Measurements from ENCODE around the gene GID8.

GID8 gene

GRCh38 chr20:62986257-62986800, 48.4 kb downstream of the GID8 start:
- H3K27me3 Mint-ChIP-seq (ENCODE audit: low read depth) = peaks cover 28% of the 10 kb centered on the region
- no peaks in the 10 kb centered on the region for H3K36me3 Mint-ChIP-seq (ENCODE audit: low read depth)
- H3K27ac Mint-ChIP-seq = no peak overlapping the region
- no peak overlapping the region for H3K4me3 Mint-ChIP-seq
- H3K4me1 Mint-ChIP-seq (ENCODE audit: low read depth) = peaks cover 7% of the 10 kb centered on the region
- H3K9me3 Mint-ChIP-seq = no peaks in the 10 kb centered on the region
- DNase-seq (ENCODE audit: low spot score) = no peak

GRCh38 chr20:62987114-62987513, 49.2 kb downstream of the GID8 start:
- no peak for DNase-seq (ENCODE audit: low spot score)
- no peaks in the 10 kb centered on the region for H3K9me3 Mint-ChIP-seq
- peaks cover 20% of the 10 kb centered on the region for H3K27me3 Mint-ChIP-seq (ENCODE audit: low read depth)
- no peak overlapping the region for H3K27ac Mint-ChIP-seq
- peaks cover 4% of the 10 kb centered on the region for H3K4me1 Mint-ChIP-seq (ENCODE audit: low read depth)
- no peak overlapping the region for H3K4me3 Mint-ChIP-seq
- no peaks in the 10 kb centered on the region for H3K36me3 Mint-ChIP-seq (ENCODE audit: low read depth)

- Mint-ChIP-seq H3K27ac (peak overlapping the region; percentile 31), H3K4me3 (peak overlapping the region; percentile 71), H3K4me1 (ENCODE audit: low read depth) (no peaks in the 10 kb centered on the region), H3K36me3 (ENCODE audit: low read depth) (no peaks in the 10 kb centered on the region), H3K27me3 (ENCODE audit: low read depth) (peaks cover 7% of the 10 kb centered on the region), H3K9me3 (no peaks in the 10 kb centered on the region)
- no peak for DNase-seq (ENCODE audit: low spot score)
These were observed 51.3 kb downstream of the GID8 start for GRCh38 chr20:62989201-62989601.

- H3K4me3 Mint-ChIP-seq = no peak overlapping the region
- no peaks in the 10 kb centered on the region for H3K36me3 Mint-ChIP-seq (ENCODE audit: low read depth)
- DNase-seq (ENCODE audit: low spot score) = no peak
- H3K27me3 Mint-ChIP-seq (ENCODE audit: low read depth) = peaks cover 5% of the 10 kb centered on the region
- H3K27ac Mint-ChIP-seq = no peak overlapping the region
- no peaks in the 10 kb centered on the region for H3K9me3 Mint-ChIP-seq
- no peaks in the 10 kb centered on the region for H3K4me1 Mint-ChIP-seq (ENCODE audit: low read depth)
These were observed 52.4 kb downstream of the GID8 start for GRCh38 chr20:62990306-62990825.

GRCh38 chr20:62991196-62991807, 53.4 kb downstream of the GID8 start:
- no peak overlapping the region for H3K27ac Mint-ChIP-seq
- no peak for DNase-seq (ENCODE audit: low spot score)
- no peaks in the 10 kb centered on the region for H3K36me3 Mint-ChIP-seq (ENCODE audit: low read depth)
- H3K27me3 Mint-ChIP-seq (ENCODE audit: low read depth) = peaks cover 5% of the 10 kb centered on the region
- no peaks in the 10 kb centered on the region for H3K9me3 Mint-ChIP-seq
- no peak overlapping the region for H3K4me3 Mint-ChIP-seq
- no peaks in the 10 kb centered on the region for H3K4me1 Mint-ChIP-seq (ENCODE audit: low read depth)

GRCh38 chr20:62991863-62992262, 53.9 kb downstream of the GID8 start:
- Mint-ChIP-seq H3K27ac (no peak overlapping the region), H3K27me3 (ENCODE audit: low read depth) (peaks cover 6% of the 10 kb centered on the region), H3K4me1 (ENCODE audit: low read depth) (no peaks in the 10 kb centered on the region), H3K9me3 (no peaks in the 10 kb centered on the region), H3K36me3 (ENCODE audit: low read depth) (no peaks in the 10 kb centered on the region), H3K4me3 (no peak overlapping the region)
- DNase-seq (ENCODE audit: low spot score) = no peak

GRCh38 chr20:62993856-62994494, 56.0 kb downstream of the GID8 start:
- no peak for DNase-seq (ENCODE audit: low spot score)
- no peak overlapping the region for H3K4me3 Mint-ChIP-seq
- no peaks in the 10 kb centered on the region for H3K4me1 Mint-ChIP-seq (ENCODE audit: low read depth)
- peaks cover 19% of the 10 kb centered on the region for H3K27me3 Mint-ChIP-seq (ENCODE audit: low read depth)
- H3K36me3 Mint-ChIP-seq (ENCODE audit: low read depth) = no peaks in the 10 kb centered on the region
- no peaks in the 10 kb centered on the region for H3K9me3 Mint-ChIP-seq
- H3K27ac Mint-ChIP-seq = no peak overlapping the region

GRCh38 chr20:62994869-62995281, 56.9 kb downstream of the GID8 start:
- Mint-ChIP-seq H3K4me3 (no peak overlapping the region), H3K9me3 (no peaks in the 10 kb centered on the region), H3K36me3 (ENCODE audit: low read depth) (no peaks in the 10 kb centered on the region), H3K27me3 (ENCODE audit: low read depth) (peaks cover 28% of the 10 kb centered on the region), H3K27ac (no peak overlapping the region), H3K4me1 (ENCODE audit: low read depth) (peaks cover 6% of the 10 kb centered on the region)
- no peak for DNase-seq (ENCODE audit: low spot score)

- Mint-ChIP-seq H3K27me3 (ENCODE audit: low read depth) (peaks cover 33% of the 10 kb centered on the region), H3K36me3 (ENCODE audit: low read depth) (no peaks in the 10 kb centered on the region), H3K4me1 (ENCODE audit: low read depth) (peaks cover 6% of the 10 kb centered on the region), H3K4me3 (no peak overlapping the region), H3K27ac (no peak overlapping the region), H3K9me3 (no peaks in the 10 kb centered on the region)
- DNase-seq (ENCODE audit: low spot score) = no peak
These were observed 57.5 kb downstream of the GID8 start for GRCh38 chr20:62995481-62995880.

- peaks cover 35% of the 10 kb centered on the region for H3K27me3 Mint-ChIP-seq (ENCODE audit: low read depth)
- H3K4me1 Mint-ChIP-seq (ENCODE audit: low read depth) = peaks cover 6% of the 10 kb centered on the region
- DNase-seq (ENCODE audit: low spot score) = no peak
- H3K36me3 Mint-ChIP-seq (ENCODE audit: low read depth) = no peaks in the 10 kb centered on the region
- no peak overlapping the region for H3K27ac Mint-ChIP-seq
- H3K9me3 Mint-ChIP-seq = no peaks in the 10 kb centered on the region
- no peak overlapping the region for H3K4me3 Mint-ChIP-seq
These were observed 58.1 kb downstream of the GID8 start for GRCh38 chr20:62995898-62996595.

- no peak overlapping the region for H3K27ac Mint-ChIP-seq
- DNase-seq (ENCODE audit: low spot score) = no peak
- no peaks in the 10 kb centered on the region for H3K36me3 Mint-ChIP-seq (ENCODE audit: low read depth)
- H3K9me3 Mint-ChIP-seq = no peaks in the 10 kb centered on the region
- peaks cover 6% of the 10 kb centered on the region for H3K4me1 Mint-ChIP-seq (ENCODE audit: low read depth)
- H3K27me3 Mint-ChIP-seq (ENCODE audit: low read depth) = peaks cover 38% of the 10 kb centered on the region
- no peak overlapping the region for H3K4me3 Mint-ChIP-seq
These were observed 58.6 kb downstream of the GID8 start for GRCh38 chr20:62996596-62996982.

GRCh38 chr20:62997417-62998035, 59.6 kb downstream of the GID8 start:
- H3K27ac Mint-ChIP-seq = no peak overlapping the region
- H3K4me3 Mint-ChIP-seq = no peak overlapping the region
- H3K9me3 Mint-ChIP-seq = no peaks in the 10 kb centered on the region
- no peaks in the 10 kb centered on the region for H3K36me3 Mint-ChIP-seq (ENCODE audit: low read depth)
- peaks cover 6% of the 10 kb centered on the region for H3K4me1 Mint-ChIP-seq (ENCODE audit: low read depth)
- DNase-seq (ENCODE audit: low spot score) = no peak
- peaks cover 44% of the 10 kb centered on the region for H3K27me3 Mint-ChIP-seq (ENCODE audit: low read depth)

Data from T-helper 2 cell treated with Interferon-gamma antibody and Interleukin-4, amounts not matched to agents 5 μg/mL and 100 μg/mL, for 36 hours (primary cell).